PFSK-1 (cell line): Measurements from ENCODE around the gene MBNL1.

ENCODE experiments used
- POLR2AphosphoS5 ChIP-seq: IDR thresholded peaks from 2 replicates; pipeline ENCODE4 v1.6.1; 2012; ENCODE audit warnings: low read depth, mild to moderate bottlenecking, control low read depth, low read length, moderate library complexity
- REST ChIP-seq, 2 experiments: IDR thresholded peaks; 2 replicates each; pipeline versions ENCODE4 v1.6.1 to v1.8.0; 2011 to 2012; ENCODE audit warnings: low read depth in 2 of 2, low read length in 2 of 2, control low read depth in 1 of 2, inconsistent platforms in 1 of 2, mild to moderate bottlenecking in 1 of 2, moderate library complexity in 1 of 2; ENCODE audit not compliant: insufficient read depth in 1 of 2
- SIN3A ChIP-seq: IDR thresholded peaks from 2 replicates; pipeline ENCODE4 v1.6.1; 2012; ENCODE audit warnings: mild to moderate bottlenecking, low read length, moderate library complexity, borderline replicate concordance; ENCODE audit not compliant: insufficient read depth

GRCh38 chr3:152285509-152285908, 16.8 kb downstream of the MBNL1 start:
- TF ChIP-seq SIN3A = no peak
- TF ChIP-seq POLR2AphosphoS5 = no peak
- no peak for TF ChIP-seq REST (IDR thresholded peaks at IDR 0.05; ENCODE audit: insufficient read depth in 1 of 2, low read depth in 2 of 2, low read length in 2 of 2)
